Uterus (tissue), 4 donors: Measurements from ENCODE around the gene RTP2. TPM values are rescaled to one million over a fixed set of nuclear protein-coding genes. Genes with fewer than 3 reads are reported as not detected.

ENCODE experiments used
- total RNA-seq, 4 donors: library from RNA; depleted of rRNA in 3 of 4; stranded (reverse); fragments of >200 nt in 3 of 4; gene quantifications; one replicate each; pipeline versions ENCODE4 v1.1.0 to v1.2.4, GENCODE V29; 2014 to 2023
- donor health status: DM: yes; HTN: yes; CAD: no.

The RTP2 gene
- total RNA-seq, 4 donors from 2014 or later, result not detected

Other genes starting within 250 kb of the RTP2 start
- under 1 TPM in 1 of 4 donors, not detected in 3; 0.90 TPM for gene SST, start 32.2 kb downstream of the RTP2 start, total RNA-seq
- 100 to 1,000 TPM in 1 of 4 donors, 10 to 100 TPM in 2, 1 to 10 TPM in 1; 6.6 to 188 (median 51.0) TPM for gene BCL6, start 42.9 kb upstream of the RTP2 start, total RNA-seq